GM23248 (cell line): Measurements from ENCODE around the gene KIF9.

Experiments
- EZH2 ChIP-seq: fragments of 200-600 bp; sonication (generic); IDR thresholded peaks from 2 replicates; pipeline ENCODE4 v1.6.1; 2018; ENCODE audit warnings: antibody characterized with exemption, mild to moderate bottlenecking; ENCODE audit not compliant: insufficient read depth, poor library complexity, severe bottlenecking
- EZH2phosphoT487 ChIP-seq: fragments of 200-600 bp; sonication (generic); IDR thresholded peaks from 2 replicates; pipeline ENCODE4 v1.6.1; 2018; ENCODE audit warnings: antibody characterized with exemption, moderate library complexity, mild to moderate bottlenecking, low read depth; ENCODE audit not compliant: insufficient read depth

DNA sequence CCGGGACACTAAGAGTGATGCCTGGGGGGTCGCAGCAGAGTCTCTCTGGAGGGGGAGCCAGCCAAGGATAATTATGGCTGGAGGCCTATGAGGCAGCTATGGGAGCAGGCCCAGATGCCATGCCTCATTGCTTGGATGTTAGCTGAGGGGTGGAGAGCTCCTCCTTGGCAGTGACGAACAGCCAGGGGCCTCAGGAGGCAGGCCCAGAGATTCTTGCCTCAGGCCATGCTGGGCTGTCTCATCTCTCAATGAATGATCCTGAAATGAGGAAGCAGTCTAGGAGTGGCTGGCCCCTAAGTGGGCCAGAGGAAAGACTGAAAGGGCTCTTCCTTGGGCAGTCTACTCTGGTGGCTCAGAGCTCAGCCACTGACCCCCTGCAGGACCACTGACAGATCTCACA is 21.3 kb downstream of the KIF9 start:
- no peak for TF ChIP-seq EZH2
- TF ChIP-seq EZH2phosphoT487, result no peak
